GM23248 (cell line): Measurements from ENCODE around the gene ADAMTSL2.

Experiments used
- EZH2 ChIP-seq: fragments of 200-600 bp; sonication (generic); IDR thresholded peaks from 2 replicates; pipeline ENCODE4 v1.6.1; 2018; ENCODE audit warnings: antibody characterized with exemption, mild to moderate bottlenecking; ENCODE audit not compliant: insufficient read depth, poor library complexity, severe bottlenecking
- EZH2phosphoT487 ChIP-seq: fragments of 200-600 bp; sonication (generic); IDR thresholded peaks from 2 replicates; pipeline ENCODE4 v1.6.1; 2018; ENCODE audit warnings: antibody characterized with exemption, moderate library complexity, mild to moderate bottlenecking, low read depth; ENCODE audit not compliant: insufficient read depth

DNA sequence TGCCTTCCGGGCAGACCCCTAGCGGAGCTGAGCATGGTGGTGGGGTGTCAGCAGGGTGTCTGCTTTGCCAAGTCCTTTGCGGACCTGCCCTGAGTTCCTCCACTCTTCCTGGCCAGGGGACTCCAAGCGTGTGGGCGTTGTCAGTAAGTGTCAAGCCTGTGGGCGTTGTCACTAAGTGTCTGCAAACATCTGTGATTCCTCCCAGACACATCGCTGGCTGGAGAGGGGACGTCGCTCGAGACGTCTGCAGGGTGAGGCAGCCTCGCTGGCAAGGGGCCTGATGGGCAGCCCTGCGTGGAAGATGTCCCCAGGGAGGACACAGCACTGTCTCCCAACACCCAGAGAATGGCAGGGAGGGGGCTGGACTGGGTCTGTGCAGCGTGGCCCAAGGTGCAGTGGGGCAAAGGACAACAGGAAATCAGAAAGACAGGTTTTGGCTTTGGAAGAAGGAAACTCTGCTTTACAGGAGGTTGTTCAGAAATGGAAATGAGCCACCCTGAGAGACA, 28.8 kb downstream of the ADAMTSL2 start:
- TF ChIP-seq EZH2 (no peak), EZH2phosphoT487 (no peak)
